SK-N-MC (cell line): ENCODE results near the gene TNP2.

ENCODE experiments used
- EZH2 ChIP-seq: fragments of 200-600 bp; sonication (generic); IDR thresholded peaks from one replicate; pipeline ENCODE4 v1.6.1; 2017; ENCODE audit warnings: antibody characterized with exemption
- FOXP2 ChIP-seq: optimal IDR thresholded peaks from 2 replicates; pipeline ENCODE3; 2011; ENCODE audit warnings: mild to moderate bottlenecking, moderate library complexity; ENCODE audit not compliant: insufficient read depth; ENCODE audit errors: extremely low read length, control extremely low read depth
- POLR2AphosphoS5 ChIP-seq: IDR thresholded peaks from 2 replicates; pipeline ENCODE4 v1.6.1; 2012; ENCODE audit warnings: mild to moderate bottlenecking, low read depth, low read length, borderline replicate concordance

DNA sequence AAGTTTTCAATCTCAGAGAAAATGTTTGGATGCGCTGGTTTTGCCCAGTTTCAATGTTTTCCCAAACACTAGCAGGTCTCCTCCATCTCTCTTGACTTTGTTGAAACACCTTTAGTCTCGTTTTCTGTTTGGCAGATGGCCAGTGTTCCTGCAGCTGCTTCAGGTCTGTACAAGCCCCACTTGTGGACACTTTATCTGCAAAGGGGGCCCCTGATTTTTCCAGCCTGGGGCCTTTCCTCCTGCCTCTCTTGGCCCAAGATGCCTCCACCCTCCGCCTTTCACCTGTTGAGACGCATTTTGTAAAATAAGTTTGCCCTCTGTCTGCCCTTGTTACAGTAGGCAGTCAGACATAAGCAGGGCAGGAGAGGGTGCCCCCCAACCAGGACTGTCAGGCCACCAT is 33.9 kb upstream of the TNP2 start:
- no peak for TF ChIP-seq POLR2AphosphoS5
- no peak for TF ChIP-seq EZH2
- TF ChIP-seq FOXP2, result no peak
